SW 1271 (cell line): Measurements from ENCODE around the gene ATP8A1.

ENCODE experiments used
- DNase-seq, 2 experiments: peaks; one replicate each; lab custom pipeline; 2025; lab: John Stamatoyannopoulos, UW

ATP8A1 gene

DNA sequence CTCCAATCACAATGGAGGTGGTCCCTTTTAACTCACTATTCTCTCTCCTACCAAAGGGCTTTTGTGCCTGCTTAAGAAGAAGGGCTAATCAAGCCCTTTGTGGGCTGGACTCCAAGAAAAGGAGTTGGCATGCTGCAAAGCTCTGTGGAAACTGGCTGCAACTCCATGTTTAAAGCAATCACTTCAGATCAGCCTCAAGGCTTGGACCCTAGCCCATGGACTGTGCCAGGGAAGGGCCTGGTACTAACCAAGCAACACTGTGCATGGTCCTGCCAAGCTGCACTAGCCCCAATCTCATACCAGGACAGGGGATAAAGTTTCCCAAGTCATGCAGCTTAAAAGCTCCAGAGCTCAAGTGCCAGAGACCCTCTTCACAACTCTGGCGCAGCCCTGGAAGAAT, 86.7 kb downstream of the ATP8A1 start:
- no peak for DNase-seq

DNA sequence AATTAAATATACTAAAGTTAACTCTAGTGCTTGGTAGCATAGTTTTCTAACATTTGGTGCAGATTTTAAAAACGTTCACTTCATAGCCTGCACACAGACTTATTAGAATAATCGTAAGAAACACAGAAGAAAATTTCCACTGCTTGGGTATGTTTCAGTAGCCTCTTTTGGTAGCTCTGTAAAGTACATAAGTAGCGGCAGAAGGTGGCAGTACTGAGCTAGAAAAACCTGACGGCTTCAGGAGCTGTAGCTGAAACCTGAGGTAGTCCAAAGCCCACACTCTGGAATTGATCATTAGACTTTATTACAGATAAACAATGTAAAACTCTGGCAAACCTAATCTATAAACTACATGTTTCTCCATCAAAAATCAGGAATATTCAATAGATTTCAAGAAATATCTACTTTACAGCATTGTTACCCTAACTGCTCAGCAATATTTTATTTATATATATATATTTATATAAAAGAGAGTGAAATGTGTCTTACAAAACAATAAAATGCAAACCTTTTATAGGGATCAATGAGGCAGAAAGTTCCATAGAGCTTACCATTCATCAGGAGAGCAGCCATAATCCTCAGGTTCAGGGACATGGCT, 88.2 kb downstream of the ATP8A1 start:
- peak; percentile 7 to 69 for DNase-seq

DNA sequence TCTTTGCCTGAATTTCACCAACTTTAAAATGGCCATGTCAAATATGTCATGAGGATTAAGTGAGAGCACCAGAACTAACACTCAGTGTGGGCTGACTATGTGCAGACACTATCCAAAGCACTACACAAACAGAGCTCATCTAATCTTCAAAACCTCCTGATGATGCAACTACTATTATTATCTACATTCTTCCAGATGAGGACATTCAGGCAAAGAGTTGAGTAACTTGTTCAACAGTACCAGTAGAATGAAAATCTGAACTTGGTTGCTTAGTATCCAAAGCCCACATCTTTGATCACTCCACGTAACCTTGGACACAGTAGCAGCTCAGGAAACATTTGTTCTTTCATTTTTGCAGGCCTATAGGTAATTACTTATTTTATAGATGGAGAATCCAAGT, 90.1 kb downstream of the ATP8A1 start:
- DNase-seq: no peak

DNA sequence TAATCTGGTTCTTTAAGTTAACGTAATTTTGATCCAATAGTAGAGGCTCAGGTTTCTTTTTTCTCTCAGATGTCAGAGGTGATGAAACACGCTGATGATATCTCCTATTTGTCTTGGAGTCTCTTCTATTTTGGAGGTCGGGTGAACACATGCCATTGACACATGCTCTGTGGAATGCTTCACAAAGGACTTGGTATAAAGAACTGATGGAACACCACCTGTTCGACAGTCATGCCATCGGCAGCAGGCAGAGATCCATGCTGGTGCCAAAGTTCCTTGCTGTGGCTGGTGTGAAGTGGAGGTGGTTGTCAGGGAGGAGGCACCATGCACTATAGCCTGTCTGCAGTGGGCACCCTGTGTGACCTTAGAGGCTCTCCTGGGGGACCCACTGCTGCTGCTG, 94.9 kb downstream of the ATP8A1 start:
- DNase-seq: no peak

DNA sequence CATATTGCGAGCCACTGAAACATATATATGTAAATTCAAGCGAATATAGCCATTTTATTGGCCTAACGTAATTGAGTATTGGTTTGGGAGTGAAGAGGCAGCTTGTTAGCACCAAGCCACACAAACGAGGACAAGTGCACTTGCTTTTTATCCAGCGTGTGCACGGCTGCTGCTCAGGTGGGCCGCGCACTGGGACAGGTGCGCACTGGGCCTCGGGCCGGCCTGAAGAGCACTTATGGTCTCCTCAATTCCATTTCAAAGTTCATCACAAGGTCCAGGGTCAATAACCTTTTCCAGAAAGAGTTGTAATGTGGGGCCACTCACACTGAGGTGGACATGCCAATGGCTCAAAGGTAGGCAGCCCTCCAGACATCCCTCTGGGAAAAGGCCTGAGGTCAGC, 95.9 kb downstream of the ATP8A1 start:
- DNase-seq: no peak

DNA sequence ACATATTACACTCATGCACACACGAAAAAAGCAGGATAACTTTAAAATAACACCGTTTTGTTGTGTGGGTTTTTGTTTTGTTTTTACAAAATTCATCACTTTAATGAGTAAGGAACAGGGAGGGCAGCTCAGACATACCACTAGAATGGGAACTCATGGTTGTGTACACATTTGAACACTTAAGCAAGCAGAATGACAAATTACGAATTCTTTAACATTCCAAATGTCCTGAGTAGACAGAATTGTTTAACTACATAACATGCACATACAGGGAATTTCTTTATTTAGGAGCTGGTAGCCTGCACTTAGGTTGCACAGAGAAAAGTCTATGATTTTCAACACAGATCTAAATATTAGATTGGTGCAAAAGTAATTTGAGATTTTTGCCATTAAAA, 96.4 kb downstream of the ATP8A1 start:
- DNase-seq: no peak

DNA sequence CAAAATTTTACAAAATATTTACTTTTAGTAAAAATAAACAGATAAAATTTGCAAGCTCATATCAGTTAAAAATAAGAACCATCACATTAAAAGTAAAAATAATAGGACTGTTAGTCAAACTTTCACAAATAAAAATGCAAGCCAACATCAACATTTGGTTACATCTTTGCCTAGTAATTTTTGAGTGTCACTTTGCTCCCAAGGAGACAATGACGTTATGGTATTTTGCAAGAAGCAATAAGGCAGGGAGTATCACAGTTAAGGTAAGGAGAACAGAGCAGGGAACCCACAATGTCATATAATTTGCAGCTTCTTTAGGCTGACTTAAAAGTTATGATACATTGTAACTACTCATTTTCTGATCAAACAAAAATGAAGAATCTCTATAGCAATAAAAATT, 98.7 kb downstream of the ATP8A1 start:
- no peak for DNase-seq

DNA sequence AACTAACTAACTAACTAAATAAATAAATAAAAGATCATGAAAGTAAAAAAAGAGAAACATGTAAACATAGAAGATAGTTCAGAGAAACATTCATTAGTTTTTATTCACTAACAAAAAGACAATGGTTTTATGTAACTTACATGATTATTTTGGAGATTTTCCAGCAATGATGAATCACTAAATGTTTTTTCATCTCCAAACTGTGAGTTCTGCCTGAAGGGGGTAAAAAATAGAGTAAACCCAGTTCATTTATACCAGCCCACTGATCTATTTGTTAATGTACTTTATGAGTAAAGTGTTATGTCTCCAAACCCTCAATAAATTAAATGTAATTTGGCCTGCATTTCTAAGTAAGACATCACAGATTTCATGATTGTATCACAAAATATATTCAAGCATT, 101.1 kb downstream of the ATP8A1 start:
- DNase-seq: no peak

DNA sequence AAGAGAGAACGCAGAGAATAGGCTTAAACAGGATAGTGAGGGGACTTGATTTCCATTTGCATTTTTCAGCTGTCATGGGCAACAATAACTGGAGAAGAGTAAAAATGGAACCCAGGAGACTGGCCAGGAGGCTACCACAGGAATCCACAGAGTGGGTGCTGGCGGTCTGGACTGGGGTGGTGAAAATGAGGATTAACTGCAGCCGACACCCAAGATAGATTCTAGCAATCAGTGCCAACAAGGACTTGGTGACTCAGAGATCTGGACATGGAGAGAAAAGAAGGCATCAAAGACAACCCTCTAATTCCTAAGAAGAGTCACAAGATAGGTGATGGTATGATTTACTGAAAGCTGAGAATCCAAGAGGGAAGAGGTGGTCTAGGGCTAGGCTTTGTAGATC, 102.8 kb downstream of the ATP8A1 start:
- no peak for DNase-seq

DNA sequence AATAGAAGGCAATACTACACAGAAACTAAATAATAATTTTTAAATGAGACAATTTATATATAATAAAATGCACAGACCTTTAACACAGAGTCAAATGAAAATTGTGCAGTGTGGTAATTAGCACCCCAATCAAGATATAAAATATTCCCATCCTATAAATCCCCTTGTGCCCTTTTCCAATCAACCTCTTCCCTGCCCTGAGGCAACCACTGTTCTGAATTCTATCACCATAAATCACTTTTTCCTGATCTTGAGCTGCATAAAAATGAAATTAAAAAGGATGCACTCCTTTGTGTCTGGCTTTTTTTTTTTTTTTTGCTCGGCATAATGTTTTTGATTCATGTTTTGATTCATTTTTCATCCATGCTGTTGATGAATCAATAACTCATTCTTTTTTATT, 107.0 kb downstream of the ATP8A1 start:
- DNase-seq: no peak

DNA sequence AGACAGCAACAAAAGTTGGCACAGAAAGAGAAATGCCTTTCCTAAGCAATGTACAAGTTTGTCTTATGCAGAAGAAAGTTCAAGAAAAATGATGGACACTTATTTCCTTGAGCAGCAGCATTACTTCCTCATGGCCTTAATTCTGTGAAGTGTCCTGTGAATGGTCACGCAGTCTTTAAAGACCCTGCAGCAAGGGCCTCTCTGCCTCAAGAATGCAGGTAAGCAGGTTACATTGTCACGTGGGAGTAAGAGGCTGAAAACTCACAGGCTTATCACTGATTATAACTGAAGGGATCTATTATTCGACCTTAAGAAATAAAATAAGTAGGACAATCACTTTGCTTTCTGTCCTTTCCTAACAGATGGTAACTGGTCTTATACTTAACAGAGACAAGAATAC, 109.1 kb downstream of the ATP8A1 start:
- no peak for DNase-seq

DNA sequence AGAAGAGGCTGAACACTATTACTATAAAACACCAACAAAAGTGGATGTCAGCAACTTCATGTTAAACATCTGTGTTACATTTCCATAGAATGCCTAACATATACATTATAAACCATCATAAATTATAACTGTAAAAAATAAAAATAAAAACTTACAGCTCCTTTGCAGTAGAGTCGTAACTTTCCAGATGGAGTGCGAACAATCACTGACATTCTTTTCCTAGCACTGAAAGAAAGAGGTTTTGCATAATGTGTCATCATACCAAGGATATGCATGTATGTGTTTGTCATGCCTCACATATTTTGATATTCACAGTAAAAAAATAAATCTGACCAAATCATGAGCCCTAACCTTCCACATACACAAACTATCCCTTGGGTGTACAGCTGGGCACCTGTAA, 113.1 kb downstream of the ATP8A1 start:
- no peak for DNase-seq

DNA sequence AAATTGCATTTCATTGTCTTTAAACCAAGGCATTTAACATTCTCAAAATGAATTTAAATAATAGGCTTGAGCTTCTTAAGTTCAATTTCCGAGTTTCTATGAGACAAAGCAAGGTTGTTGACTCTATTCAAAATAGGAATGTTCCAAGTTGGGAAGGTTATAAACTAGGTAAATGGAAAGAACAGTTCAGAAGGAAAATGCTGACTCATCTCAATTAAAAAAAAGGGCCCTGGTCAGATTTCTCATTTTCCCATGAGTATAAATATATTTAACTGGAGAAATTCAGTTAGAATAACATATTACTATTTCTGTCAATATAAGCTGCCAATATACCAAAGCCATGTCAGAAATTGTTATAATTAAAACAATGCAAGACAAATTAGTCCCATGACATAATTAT, 113.8 kb downstream of the ATP8A1 start:
- no peak for DNase-seq

DNA sequence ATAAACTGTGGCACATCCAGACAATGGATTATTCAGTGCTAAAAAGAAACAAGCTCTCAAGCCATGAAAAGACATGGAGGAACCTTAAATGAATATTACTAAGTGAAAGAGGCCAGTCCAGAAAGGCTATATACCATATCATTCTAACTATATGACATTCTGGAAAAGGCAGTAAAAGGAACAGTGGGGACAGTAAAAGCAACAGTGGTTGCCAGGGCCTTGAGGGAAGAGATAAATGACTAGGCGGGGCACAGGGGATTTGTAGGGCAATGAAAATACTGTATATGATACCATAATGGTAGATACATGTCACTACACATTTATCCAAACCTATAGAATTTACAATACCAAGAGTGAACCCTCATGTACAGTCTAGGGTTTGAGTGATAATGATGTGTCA, 115.3 kb downstream of the ATP8A1 start:
- no peak for DNase-seq

DNA sequence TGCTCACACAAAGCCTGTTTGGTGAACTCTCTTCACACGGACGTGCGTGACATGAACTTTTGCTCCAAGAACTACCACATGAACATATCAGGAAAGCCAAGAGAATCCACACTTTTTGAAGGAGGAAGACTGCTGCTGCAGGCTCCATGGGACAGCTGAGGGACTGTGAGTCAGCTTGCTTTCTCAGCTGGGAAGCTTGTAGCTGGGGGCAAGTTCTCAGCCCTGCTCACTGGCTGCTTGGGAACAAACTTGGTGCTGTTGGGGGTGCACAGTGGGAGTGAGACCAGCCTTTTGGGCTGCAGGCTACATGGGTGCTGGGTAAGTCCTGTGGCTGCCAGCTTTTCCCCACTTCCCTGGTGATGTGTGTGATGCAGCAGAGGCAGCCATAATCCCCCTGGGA, 123.9 kb downstream of the ATP8A1 start:
- no peak for DNase-seq

DNA sequence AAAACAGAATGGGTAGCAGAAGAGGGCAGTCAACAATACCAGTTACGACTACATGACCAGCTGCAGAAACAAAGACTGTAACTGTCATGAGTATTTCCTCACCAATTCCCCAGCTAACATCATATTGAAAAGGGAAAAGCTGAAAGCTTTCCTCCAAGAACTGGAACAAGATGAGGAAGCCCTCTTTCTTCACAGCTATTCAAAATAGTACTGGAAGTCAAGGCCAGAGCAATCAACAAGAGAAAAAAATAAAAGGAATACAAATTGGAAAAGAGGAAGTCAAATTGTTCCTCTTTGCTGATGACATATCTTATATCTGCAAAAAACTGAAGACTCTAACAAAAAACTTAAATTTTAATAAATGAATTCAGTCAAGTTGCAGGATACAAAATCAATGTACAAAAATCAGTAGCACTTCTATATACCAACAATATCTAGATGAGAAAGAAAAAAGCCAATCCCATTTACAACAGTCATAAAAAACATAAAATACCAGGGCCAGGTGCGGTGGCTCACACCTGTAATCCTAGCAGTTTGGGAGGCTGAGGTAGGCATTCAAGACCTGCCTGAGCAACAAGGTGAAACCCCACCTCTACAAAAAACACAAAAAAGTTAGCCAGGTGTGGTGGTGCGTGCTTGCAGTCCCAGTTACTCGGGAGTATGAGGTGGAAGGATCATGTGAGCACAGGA, 125.4 kb downstream of the ATP8A1 start:
- no peak for DNase-seq

DNA sequence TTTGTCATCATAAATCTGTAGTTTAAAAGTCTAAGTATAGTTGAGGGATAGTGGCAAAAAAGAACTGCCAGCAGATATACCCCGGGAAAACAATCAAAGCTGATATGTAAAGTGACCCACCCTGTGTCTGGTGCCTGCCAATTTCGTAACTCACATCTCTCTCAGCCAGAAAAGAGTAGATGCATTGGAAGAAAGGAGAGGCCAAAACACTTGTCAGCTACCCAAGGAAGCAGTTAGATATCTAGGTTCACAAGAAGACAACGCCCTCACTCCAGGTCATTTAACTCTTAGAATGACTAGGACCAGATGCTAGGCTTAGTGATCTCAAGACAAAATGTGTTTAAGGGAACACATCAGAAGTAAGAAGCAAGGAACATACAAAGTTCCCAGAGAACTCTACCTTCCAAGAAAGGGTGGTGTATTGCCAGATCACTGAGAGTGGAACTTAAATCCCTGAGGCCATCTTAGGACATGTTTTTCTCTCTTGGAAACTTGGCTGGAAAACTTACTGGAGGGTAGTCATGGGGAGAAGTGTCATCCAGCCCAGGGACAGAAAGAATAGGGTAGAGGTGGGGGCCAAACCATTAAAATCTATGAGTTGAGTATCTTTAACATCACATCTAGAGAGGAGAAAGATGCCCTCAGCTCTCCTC, 133.7 kb downstream of the ATP8A1 start:
- no peak for DNase-seq

DNA sequence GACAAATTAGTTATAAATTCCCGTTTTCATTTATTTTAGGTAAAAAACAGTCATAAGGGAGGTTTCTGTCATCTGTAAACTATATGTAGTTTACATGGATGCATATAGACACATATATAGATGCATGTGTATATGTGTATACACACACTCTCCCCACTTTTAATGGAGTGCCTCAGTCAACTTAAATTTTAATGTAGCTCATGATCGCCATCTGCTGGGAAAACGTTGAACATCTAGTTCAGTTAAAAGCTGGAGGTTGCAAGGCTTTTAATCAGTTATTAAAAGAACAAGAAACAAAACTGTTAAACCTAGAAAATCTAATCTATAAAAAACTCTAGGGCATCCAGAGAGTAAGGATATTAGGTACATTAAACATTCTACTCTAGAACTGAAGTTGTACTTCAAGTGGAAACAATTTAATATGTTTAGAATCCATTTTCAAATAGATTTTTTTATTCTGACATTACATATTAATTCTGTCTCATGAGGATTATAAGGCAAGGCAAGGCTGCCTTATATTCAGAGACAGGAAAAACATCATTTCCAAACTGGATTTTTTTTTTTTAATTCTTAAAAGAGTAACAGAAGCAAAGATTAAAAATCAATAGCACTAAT, 137.0 kb downstream of the ATP8A1 start:
- DNase-seq: peak in 1 of 2 experiments; percentile 48

DNA sequence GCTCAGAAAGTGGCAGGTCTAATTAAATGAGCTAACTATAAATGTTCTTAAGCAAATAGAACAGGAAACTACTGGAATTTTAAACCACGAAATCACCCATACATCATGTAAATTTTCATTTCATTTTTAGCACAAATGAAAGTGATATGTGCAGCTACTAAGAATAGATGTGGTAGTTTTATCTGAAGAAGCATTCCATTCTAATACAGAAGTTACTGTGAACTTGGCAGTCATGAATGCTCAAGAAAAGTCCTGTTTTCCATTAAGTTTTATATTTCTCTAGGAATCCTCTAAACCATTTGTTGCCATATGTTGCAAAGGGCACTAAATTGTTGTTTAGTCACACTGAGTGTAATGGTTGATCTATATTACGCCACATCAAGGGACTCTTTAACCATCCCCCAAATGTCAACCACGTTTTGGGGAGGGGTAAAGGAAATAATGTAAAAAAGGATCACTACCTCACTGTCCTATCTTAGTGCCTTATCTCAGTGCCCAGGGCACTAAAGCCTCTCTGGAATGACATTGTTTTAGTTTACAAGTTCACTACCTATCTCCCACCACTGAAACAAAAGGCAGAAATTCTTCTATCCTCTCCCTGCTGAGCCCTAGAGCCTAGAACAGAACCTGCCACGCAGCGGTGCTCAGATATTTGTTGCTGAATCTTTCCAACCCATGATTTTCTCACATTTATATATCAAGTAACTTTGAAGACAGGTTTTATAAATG, 141.6 kb downstream of the ATP8A1 start:
- DNase-seq: no peak

DNA sequence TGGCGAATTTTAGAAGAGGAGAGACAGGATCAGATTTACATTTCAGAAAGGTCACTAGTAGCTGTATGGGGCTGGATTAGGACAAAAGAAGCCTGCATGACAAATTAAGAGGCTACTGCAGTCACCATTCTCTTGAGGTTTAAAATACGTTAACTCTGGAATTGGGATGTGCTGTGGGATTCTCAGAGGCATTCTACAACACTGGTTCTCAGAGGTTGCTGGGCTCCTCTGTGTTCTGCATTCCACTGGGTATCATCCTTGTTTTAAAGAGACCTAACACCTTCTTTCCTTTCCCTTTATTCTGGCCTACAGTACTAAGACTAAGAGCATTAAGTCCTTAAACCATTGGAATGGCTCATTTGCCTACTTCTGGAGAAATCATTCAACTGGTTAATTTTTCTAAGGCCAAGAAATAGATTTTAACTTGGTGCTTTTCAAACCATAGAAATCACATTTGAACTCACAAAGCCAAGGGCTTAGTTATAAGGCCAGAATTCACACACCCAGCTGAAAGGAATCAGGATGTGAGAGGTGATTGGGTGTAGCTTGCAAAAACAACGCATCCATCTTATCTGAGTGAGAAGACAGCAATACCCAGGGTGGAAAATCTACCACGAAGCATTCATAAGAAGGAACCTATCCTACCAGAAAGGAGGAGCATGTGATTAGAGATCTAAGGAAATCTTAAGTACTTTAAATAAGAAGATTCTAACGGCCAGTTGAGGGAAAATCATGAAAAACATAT, 143.0 kb downstream of the ATP8A1 start:
- DNase-seq: no peak

DNA sequence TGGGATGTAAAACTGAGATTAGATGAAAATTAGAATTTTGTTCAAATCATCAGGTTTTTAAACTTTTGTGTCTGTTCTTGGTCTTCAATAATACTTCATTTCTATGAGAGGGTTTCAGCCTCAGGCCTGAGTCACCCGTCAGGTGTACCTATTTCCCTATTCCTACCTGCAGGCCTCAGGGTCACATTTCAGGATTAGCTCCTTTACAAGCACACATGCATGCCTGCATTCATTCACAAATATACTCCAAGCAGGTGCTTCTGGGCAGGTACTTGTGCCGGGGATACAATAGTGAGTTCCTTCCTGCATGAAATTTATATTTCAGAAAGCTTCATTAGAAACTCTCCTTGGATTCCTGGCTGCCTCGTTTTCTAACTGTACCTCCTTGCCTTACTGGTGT, 144.7 kb downstream of the ATP8A1 start:
- DNase-seq: no peak

DNA sequence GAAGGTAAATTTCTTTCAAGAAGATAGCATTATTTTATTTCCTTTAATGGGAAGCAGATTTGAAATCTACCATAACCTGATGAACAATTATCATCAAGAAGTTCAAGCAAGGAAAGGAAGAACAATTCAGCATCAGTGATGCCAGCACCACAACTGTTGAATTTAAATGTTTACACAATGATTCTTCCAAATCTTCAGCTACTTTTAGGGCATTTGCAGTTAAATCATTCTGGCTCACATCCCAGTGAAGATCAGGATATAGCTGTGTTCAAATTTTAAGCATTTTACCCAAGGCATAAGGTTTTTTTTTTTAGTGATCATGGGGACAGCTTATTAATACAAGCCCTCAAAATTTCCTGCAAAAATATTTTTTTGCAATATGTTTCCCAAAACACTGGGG, 146.7 kb downstream of the ATP8A1 start:
- no peak for DNase-seq
